GM21723 (cell line): ENCODE results near the gene ANKS1B.
"Not testable (repeated sequence)": the region's sequence is repeated elsewhere in the genome, so short reads cannot be mapped to it uniquely, and the experiment has no call there.

Experiments
- ATAC-seq: cut with Tn5 transposase; IDR thresholded peaks from one replicate; pipeline ENCODE4 v1.9.1; 2021; ENCODE audit warnings: mild to moderate bottlenecking, moderate library complexity; ENCODE audit not compliant: unreplicated experiment

ANKS1B gene

GRCh38 chr12:99984271-99985128, at the start of gene ANKS1B:
Gene ANKS1B (minus strand): TSS chr12:99984936. CDS start chr12:99984237, 699 bp downstream.
- ATAC-seq, result peak; percentile 66

DNA sequence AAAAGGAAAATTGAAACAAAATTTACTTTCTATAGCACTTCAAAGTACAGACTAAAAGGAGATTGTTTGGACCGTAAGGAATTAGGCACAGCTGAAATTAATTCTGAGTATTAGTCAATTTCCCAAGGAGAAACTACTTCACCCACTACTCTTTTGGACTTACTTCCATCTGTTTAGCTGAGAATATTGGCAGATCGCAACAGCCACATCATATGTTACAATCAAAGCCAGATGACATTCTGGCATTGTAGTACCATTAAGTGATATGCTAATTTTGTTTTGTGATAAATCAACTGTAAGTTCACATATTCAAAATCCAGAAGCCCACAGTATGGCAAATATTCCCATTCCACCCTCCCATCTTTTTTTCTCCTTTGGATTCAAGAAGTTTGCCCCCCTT, 47.1 kb upstream of the ANKS1B start:
- ATAC-seq, result no peak

DNA sequence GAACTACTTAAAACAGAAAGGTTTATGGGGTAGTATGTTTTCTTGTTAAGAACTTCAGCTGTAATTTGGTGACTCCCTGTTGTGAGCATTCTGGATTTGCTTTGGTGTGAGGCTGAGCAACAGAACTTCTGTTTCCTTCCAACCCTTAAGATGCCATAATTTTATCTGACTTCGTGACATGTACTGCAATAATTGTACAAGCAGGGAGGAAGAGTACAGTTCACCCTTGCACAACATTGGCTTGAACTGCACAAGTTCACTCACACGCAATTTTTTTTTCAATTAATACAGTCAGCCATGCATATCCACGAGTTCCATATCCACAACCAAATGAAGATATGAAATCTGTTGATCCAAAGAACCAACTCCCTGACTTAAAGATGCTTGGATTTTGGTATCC, 42.9 kb upstream of the ANKS1B start:
- no peak for ATAC-seq

DNA sequence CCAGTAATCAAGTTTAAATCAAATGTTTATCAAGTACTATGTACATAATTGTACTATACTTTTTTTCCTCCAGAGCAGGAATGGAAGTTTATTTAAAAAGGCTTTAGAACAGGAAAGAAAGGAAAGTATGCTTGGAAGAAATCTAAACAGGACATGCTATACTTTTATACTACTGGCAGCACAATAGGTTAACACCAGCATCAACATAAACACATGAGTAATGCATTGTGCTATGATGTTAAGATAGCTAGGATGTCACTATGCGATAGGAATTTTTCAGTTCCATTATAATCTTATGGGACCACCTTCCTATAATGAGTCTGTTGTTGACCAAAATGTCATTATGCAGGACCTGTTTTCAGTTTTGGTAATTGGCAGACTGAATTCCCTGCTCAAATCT, 41.5 kb upstream of the ANKS1B start:
- no peak for ATAC-seq

GRCh38 chr12:100024974-100025555, 40.3 kb upstream of the ANKS1B start:
- no peak for ATAC-seq

DNA sequence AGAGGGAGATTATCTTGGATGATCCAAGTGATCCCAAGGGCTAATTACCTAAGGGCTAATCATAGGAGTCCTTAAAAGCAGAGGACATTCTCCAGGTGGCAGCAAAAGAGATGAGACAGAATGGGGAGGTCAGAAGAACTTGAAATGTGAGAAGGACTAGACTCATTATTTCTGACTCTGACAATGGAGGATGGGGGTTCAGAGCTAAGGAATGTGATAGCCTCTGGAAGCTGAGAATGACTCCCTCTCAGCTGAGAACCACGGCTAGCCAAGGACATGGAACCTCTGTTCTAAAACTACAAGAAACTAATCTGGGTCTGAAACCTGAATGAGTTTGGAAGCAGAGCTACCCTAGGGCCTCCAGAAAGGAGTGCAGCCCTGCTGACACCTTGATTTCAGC, 35.6 kb upstream of the ANKS1B start:
- ATAC-seq, result no peak

GRCh38 chr12:100017056-100017455, 32.3 kb upstream of the ANKS1B start:
- ATAC-seq, result no peak

DNA sequence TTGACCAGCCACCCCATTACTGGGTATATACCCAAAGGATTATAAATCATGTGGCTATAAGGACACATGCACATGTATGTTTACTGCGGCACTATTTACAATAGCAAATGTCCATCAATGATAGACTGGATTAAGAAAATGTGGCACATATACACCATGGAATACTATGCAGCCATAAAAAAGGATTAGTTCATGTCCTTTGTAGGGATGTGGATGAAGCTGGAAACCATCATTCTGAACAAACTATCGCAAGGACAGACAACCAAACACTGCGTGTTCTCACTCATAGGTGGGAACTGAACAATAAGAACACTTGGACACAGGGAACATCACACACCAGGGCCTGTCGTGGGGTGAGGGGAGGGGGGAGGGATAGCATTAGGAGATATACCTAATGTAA, 31.6 kb upstream of the ANKS1B start:
- ATAC-seq, result not testable (repeated sequence)

DNA sequence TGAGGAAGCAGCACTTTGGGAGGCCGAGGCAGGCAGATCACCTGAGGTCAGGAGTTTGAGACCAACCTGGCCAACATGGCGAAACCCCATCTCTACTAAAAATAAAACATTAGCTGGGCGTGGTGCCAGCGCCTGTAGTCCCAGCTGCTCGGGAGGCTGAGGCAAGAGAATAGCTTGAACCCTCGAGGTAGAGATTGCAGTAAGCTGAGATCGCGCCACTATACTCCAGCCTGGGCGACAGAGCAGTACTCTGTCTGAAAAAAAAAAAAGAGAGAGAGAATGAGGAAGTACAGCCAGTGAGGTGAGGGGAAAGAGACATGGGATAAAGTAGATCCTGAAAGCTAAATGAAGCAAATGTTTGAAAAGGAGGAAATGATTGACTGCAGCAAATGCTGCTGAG, 21.1 kb upstream of the ANKS1B start:
- ATAC-seq, result not testable (repeated sequence)

DNA sequence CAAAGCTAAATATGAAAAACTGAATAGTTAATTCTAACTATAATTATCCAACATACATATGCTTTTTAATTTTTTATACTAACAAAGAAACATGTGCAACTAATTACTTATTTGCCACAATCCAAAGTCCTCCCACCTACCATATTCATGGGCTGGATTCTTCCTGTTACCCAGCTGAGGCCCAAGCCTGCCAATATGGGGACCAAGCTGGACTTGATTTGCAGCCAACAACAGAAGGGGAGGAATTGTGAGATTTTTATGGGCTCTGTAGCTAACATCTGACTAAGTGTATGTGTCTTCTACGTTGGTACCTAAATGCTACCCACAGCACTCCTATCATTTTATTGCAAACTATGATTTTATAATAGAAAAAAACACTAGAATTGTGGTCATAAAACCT, 13.1 kb upstream of the ANKS1B start:
- no peak for ATAC-seq

- ATAC-seq, result no peak
These were observed 11.4 kb upstream of the ANKS1B start for GRCh38 chr12:99996095-99996494.

DNA sequence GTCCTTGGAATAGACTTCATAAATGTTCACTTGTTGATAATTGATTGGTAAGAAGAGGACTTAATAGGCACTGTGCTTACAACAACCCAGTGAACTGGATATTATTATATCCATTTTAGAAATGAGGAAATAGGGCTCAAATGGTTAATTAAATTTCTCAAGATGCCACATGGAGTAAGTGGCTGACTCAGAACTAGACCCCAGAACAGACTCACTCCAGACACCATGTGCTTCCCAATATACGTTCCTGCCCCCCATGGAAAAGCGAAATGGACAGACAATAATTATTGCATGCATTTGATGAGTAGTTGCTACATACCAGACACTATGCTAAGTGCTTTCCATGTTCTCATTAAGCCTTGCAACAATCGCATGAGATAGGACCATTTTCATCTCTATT, 895 bp upstream of the ANKS1B start:
- no peak for ATAC-seq

DNA sequence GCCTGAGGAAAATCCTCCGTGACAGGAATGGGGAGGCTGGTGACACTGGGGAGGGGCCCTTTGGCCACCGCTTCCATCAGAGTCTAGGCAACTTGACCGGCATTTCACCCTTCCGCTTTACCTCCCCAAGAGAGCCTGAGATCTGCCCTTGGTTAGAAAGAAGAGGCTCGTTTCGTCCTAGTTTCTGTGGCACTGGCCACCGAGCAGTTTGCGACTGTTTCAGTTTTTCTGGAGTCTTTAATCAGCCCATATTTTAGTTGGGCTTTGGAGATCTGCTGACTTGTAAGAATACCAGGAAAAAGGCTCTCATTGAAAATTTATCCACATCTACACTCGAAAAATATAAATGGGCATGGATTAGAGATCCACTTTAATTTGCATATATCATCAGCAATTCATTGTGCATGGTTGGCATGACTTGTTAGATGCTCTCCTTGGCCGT, 414 bp upstream of the ANKS1B start:
- ATAC-seq, result peak; percentile 51

- no peak for ATAC-seq
These were observed 1.1 kb downstream of the ANKS1B start for GRCh38 chr12:99983456-99984258.

- no peak for ATAC-seq
These were observed 3.0 kb downstream of the ANKS1B start for GRCh38 chr12:99981639-99982190.

DNA sequence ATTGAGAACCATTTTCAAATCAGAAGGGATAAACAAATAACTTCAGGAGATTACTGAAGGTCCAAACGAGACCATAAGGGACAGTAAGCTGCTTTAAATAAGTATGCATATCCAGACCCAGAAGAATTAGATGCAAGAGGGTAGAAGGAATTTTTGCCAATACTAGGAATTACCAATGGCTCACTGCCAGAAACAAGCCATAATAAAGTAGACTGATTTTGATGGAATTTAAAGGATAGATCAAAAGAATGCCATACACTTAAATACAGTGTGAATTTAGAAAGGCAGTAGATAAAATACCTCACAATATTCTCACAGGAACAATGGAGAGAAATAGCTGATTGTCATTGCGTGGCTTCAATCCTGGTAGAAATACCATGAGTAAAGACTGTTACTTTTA, 5.3 kb downstream of the ANKS1B start:
- ATAC-seq, result no peak

GRCh38 chr12:99978152-99978551, 6.6 kb downstream of the ANKS1B start:
- no peak for ATAC-seq

DNA sequence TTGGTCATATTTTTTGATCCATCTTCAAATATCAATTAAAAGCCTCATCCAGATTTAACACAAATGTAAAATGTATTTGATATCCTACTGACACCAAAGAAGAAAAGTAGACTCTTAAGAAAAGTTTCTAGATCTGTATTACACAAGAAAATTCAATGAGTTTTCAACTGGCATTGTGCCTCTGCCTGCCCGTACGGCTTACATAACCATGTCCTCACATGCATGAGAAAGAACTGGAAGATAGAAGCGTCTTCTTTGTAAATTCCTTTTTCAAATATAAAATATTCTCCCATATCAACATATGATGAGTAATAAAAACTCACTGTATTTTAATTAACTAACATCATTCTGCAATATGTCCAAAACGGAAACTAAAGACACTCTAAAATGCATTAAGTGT, 7.2 kb downstream of the ANKS1B start:
- no peak for ATAC-seq

GRCh38 chr12:99976762-99977161, 8.0 kb downstream of the ANKS1B start:
- ATAC-seq, result no peak

- ATAC-seq, result no peak
These were observed 9.4 kb downstream of the ANKS1B start for GRCh38 chr12:99975321-99975720.

GRCh38 chr12:99974146-99974545, 10.6 kb downstream of the ANKS1B start:
- no peak for ATAC-seq
